ENCODE measurements around the gene GDNF.
"Not testable (repeated sequence)": the region's sequence is repeated elsewhere in the genome, so short reads cannot be mapped to it uniquely, and the experiment has no call there.

GDNF gene

DNA sequence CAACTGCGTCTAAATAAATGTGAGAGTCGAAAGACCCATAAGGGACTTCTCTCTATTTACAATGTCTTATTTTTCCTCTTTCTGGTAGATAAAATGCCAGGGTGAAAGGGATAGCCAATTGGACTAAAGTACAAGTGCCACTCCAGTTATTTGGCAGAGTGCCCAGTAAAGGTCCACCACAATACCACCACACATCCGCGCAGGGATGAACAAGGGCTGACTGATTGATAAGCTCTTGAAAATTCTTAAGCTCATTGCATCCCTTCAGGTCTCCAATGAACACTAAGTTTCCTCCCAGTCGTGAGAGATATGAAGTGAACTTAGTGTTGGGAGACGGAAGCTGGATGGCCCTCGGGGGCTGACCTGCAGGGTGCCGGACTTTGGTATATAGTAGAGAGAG is 58.4 kb downstream of the GDNF start:
- DNase-seq (ENCODE audit: low spot score), result not testable (repeated sequence)

GRCh38 chr5:37777432-37778130 is 62.3 kb downstream of the GDNF start:
- DNase-seq (ENCODE audit: low spot score), result no peak

- no peak for DNase-seq (ENCODE audit: low spot score)
These were observed 63.0 kb downstream of the GDNF start for GRCh38 chr5:37776826-37777225.

DNA sequence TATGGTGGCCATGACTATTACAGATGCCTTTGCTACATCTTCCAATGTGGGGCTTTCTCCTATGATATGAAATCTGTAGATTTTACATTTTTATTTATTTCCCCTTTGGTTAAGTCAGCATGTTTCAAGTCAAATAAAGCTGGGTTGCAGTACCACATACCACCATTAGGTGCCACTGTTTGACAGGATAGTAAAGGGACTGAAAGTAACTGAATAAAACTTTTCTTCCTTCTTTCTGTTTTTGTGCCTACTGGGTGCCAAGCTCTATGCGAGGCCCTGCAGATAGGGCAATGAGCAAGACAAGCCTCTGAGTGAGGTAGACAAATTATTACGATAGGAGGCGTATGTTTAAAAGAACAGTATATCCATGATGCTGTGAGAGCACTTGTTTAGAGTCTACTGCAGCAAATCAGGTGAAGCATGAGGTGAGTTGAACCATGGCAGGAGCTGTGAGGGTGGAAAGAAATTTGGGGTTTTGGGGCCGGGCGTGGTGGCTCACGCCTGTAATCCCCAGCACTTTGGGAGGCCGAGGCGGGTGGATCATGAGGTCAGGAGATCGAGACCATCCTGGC is 64.8 kb downstream of the GDNF start:
- no peak for DNase-seq (ENCODE audit: low spot score)

DNA sequence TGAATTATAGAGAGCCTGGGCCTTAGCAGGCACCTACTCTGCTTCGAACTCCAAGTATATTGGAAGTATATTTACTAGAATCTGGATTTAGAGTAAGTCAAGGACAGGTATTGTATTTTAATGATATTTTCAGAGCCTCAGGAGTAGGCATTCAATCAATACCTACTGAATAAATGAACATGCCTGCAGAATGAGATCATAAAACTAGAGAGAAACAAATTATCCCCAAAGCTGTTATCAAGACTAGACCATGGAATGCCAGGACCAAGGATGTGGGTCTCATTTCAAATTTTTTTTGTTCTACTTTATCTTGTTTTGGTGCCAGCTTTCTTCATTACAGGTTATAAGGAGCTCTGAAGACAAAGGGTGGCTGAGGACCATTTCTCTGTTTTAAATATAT is 66.0 kb downstream of the GDNF start:
- no peak for DNase-seq (ENCODE audit: low spot score)

DNA sequence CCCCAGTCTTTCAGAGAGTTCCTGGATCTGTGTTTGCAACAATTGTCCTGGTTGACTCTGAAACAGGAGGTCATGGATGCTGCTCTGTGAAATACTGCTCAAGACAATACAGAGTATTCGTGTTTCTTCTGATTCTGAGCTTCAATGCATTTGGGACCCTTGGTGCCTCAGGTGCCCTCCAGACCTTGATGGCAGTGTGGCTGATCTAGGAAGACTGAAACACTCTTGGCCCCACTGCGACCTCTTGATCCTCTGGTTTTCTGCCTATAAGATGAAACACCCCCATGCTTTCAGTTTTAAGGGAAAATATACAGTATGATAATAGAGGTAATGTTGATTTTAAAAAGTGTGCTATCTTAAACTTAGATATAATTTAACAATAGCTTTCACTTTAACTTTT is 67.6 kb downstream of the GDNF start:
- no peak for DNase-seq (ENCODE audit: low spot score)

DNA sequence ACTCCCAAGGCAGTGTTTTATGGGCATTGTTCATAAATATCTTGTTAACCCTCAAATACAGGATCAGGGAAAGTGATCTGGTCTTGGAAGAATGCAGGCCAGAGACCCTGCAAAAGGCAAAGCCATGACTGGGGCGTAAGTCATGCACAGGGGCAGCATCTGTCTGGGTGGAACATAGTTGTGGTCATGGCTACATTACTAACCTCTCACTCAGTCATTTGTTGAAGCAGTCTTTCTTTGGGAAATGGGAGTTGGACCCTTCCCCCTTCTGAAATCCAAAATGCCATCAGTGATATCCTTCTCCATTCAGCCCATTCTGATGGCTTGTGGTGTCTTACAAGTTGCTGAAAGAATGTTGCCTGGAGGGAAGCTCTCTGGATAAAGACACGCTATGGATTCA is 68.1 kb downstream of the GDNF start:
- peak; percentile 17 for DNase-seq (ENCODE audit: low spot score)

- DNase-seq (ENCODE audit: low spot score), result no peak
These were observed 68.6 kb downstream of the GDNF start for GRCh38 chr5:37771203-37771611.

DNA sequence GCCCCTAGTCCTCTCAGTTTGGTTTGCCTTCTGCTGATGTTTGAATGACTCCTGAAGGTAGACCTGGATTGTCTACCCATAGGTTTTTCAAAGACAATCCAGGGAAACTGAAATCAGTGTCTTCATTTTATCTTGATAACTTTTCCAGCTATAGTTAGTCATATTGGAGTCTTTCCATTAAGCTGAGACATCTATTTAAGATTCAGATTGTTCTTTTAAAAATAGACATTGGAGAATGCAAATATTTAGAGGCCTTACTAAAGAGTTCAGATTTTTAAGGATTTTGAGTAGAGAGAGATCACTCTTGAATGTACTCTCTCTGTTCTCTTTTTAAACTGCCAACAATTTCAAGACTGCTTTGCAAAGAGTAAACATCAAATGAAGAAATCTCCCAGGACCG is 69.1 kb downstream of the GDNF start:
- no peak for DNase-seq (ENCODE audit: low spot score)

DNA sequence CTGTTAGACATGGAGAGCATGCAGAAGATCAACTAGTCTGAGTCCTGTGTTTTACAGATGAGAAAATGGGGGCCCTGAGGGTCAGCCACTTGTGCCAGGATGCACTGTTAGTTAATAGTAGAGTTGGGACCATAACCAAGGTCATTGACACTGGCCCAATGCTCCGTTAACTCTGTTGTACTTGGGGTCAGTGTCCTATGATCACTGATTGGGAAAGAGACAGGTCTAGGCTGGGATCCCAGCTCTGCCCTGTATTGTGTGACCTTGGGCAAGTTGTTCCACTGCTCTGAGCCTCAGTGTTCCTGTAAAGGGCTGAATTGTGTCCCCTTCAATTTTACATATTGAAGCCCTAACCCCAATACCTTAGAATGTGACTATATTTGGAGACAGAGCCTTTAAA is 70.0 kb downstream of the GDNF start:
- no peak for DNase-seq (ENCODE audit: low spot score)

- no peak for DNase-seq (ENCODE audit: low spot score)
These were observed 70.7 kb downstream of the GDNF start for GRCh38 chr5:37769108-37769507.

GRCh38 chr5:37768371-37768770 is 71.5 kb downstream of the GDNF start:
- no peak for DNase-seq (ENCODE audit: low spot score)

DNA sequence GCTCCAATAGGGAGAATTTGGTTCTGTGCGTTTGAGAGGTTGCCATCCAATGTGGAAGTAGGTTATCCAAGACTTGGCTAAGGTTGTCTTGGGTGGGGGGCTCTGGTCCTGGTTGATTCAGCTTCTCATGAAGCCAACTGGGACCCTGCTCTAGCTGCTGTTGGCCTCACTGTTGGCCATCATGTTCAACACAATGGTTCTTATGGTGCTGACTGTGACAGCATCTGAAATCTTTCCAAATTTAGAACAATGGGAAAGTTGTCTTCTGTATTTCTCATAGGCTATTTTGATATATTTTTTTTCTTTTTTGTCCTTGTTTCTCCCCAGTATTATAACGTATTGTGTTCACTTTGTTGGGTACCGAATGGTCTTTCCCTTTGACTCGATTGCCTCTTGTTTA is 71.9 kb downstream of the GDNF start:
- DNase-seq (ENCODE audit: low spot score), result no peak

- DNase-seq (ENCODE audit: low spot score), result no peak
These were observed 72.6 kb downstream of the GDNF start for GRCh38 chr5:37767251-37767650.

Data from SW480 (cell line).